DOHH2 (cell line): ENCODE results near the gene LRRC42.

ENCODE experiments used
- CTCF ChIP-seq: fragments of 200-600 bp; sonication (generic); IDR thresholded peaks from one replicate; pipeline ENCODE4 v1.5.1; 2014; ENCODE audit warnings: antibody characterized with exemption, mild to moderate bottlenecking, low read depth, low read length; ENCODE audit not compliant: poor library complexity, severe bottlenecking
- EZH2phosphoT487 ChIP-seq: fragments of 200-600 bp; sonication (generic); IDR thresholded peaks from 2 replicates; pipeline ENCODE4 v1.6.1; 2017; ENCODE audit warnings: borderline replicate concordance, mild to moderate bottlenecking, antibody characterized with exemption, low read length, moderate library complexity, mixed read lengths

- TF ChIP-seq CTCF: no peak
- no peak for TF ChIP-seq EZH2phosphoT487
Measured at GRCh38 chr1:53945433-53946251, 508 bp upstream of the LRRC42 start, which contains the start of gene IFT25.
